Measurements from ENCODE around the gene NDUFAB1.

Gene NDUFAB1

GRCh38 chr16:23579371-23579770, 16.7 kb downstream of the NDUFAB1 start:
- peaks cover 25% of the 10 kb centered on the region for H3K36me3 ChIP-seq (ENCODE audit: control insufficient read depth, insufficient read depth, low read length)
- no peak overlapping the region for H3K9ac ChIP-seq (ENCODE audit: low read length)
- no peak overlapping the region for H3K27ac ChIP-seq (ENCODE audit: low read depth, low read length)
- H3K4me3 ChIP-seq (ENCODE audit: low read length): no peak overlapping the region
- H3K4me1 ChIP-seq (ENCODE audit: control insufficient read depth, insufficient read depth, low read length): no peaks in the 10 kb centered on the region
- no peaks in the 10 kb centered on the region for H3K27me3 ChIP-seq (ENCODE audit: control insufficient read depth, insufficient read depth, low read length)

- no peak overlapping the region for H3K4me3 ChIP-seq (ENCODE audit: low read length)
- no peaks in the 10 kb centered on the region for H3K4me1 ChIP-seq (ENCODE audit: control insufficient read depth, insufficient read depth, low read length)
- no peak overlapping the region for H3K27ac ChIP-seq (ENCODE audit: low read depth, low read length)
- H3K36me3 ChIP-seq (ENCODE audit: control insufficient read depth, insufficient read depth, low read length): peaks cover 22% of the 10 kb centered on the region
- no peak overlapping the region for H3K9ac ChIP-seq (ENCODE audit: low read length)
- no peaks in the 10 kb centered on the region for H3K27me3 ChIP-seq (ENCODE audit: control insufficient read depth, insufficient read depth, low read length)
Measured at GRCh38 chr16:23578101-23578830, 17.9 kb downstream of the NDUFAB1 start.

GRCh38 chr16:23577493-23577892, 18.6 kb downstream of the NDUFAB1 start:
- Histone ChIP-seq H3K4me3 (ENCODE audit: low read length) (no peak overlapping the region), H3K27me3 (ENCODE audit: control insufficient read depth, insufficient read depth, low read length) (no peaks in the 10 kb centered on the region), H3K9ac (ENCODE audit: low read length) (no peak overlapping the region), H3K4me1 (ENCODE audit: control insufficient read depth, insufficient read depth, low read length) (no peaks in the 10 kb centered on the region), H3K27ac (ENCODE audit: low read depth, low read length) (peak overlapping the region; percentile 31), H3K36me3 (ENCODE audit: control insufficient read depth, insufficient read depth, low read length) (peaks cover 22% of the 10 kb centered on the region)

GRCh38 chr16:23575834-23576233, 20.3 kb downstream of the NDUFAB1 start:
- H3K27ac ChIP-seq (ENCODE audit: low read depth, low read length): no peak overlapping the region
- no peaks in the 10 kb centered on the region for H3K4me1 ChIP-seq (ENCODE audit: control insufficient read depth, insufficient read depth, low read length)
- no peak overlapping the region for H3K4me3 ChIP-seq (ENCODE audit: low read length)
- peaks cover 20% of the 10 kb centered on the region for H3K36me3 ChIP-seq (ENCODE audit: control insufficient read depth, insufficient read depth, low read length)
- no peaks in the 10 kb centered on the region for H3K27me3 ChIP-seq (ENCODE audit: control insufficient read depth, insufficient read depth, low read length)
- no peak overlapping the region for H3K9ac ChIP-seq (ENCODE audit: low read length)

GRCh38 chr16:23573817-23574216, 22.3 kb downstream of the NDUFAB1 start:
- peaks cover 12% of the 10 kb centered on the region for H3K36me3 ChIP-seq (ENCODE audit: control insufficient read depth, insufficient read depth, low read length)
- H3K27ac ChIP-seq (ENCODE audit: low read depth, low read length): no peak overlapping the region
- no peak overlapping the region for H3K4me3 ChIP-seq (ENCODE audit: low read length)
- no peaks in the 10 kb centered on the region for H3K4me1 ChIP-seq (ENCODE audit: control insufficient read depth, insufficient read depth, low read length)
- H3K9ac ChIP-seq (ENCODE audit: low read length): no peak overlapping the region
- H3K27me3 ChIP-seq (ENCODE audit: control insufficient read depth, insufficient read depth, low read length): no peaks in the 10 kb centered on the region

GRCh38 chr16:23572394-23572793, 23.7 kb downstream of the NDUFAB1 start:
- no peaks in the 10 kb centered on the region for H3K27me3 ChIP-seq (ENCODE audit: control insufficient read depth, insufficient read depth, low read length)
- no peaks in the 10 kb centered on the region for H3K4me1 ChIP-seq (ENCODE audit: control insufficient read depth, insufficient read depth, low read length)
- H3K27ac ChIP-seq (ENCODE audit: low read depth, low read length): no peak overlapping the region
- H3K4me3 ChIP-seq (ENCODE audit: low read length): no peak overlapping the region
- no peak overlapping the region for H3K9ac ChIP-seq (ENCODE audit: low read length)
- peaks cover 6% of the 10 kb centered on the region for H3K36me3 ChIP-seq (ENCODE audit: control insufficient read depth, insufficient read depth, low read length)

GRCh38 chr16:23571895-23572294, 24.2 kb downstream of the NDUFAB1 start:
- H3K4me3 ChIP-seq (ENCODE audit: low read length): no peak overlapping the region
- H3K9ac ChIP-seq (ENCODE audit: low read length): no peak overlapping the region
- no peaks in the 10 kb centered on the region for H3K27me3 ChIP-seq (ENCODE audit: control insufficient read depth, insufficient read depth, low read length)
- peaks cover 7% of the 10 kb centered on the region for H3K36me3 ChIP-seq (ENCODE audit: control insufficient read depth, insufficient read depth, low read length)
- H3K27ac ChIP-seq (ENCODE audit: low read depth, low read length): no peak overlapping the region
- H3K4me1 ChIP-seq (ENCODE audit: control insufficient read depth, insufficient read depth, low read length): no peaks in the 10 kb centered on the region

- Histone ChIP-seq H3K4me1 (ENCODE audit: control insufficient read depth, insufficient read depth, low read length) (no peaks in the 10 kb centered on the region), H3K27me3 (ENCODE audit: control insufficient read depth, insufficient read depth, low read length) (no peaks in the 10 kb centered on the region), H3K27ac (ENCODE audit: low read depth, low read length) (no peak overlapping the region), H3K36me3 (ENCODE audit: control insufficient read depth, insufficient read depth, low read length) (peaks cover 7% of the 10 kb centered on the region), H3K9ac (ENCODE audit: low read length) (no peak overlapping the region), H3K4me3 (ENCODE audit: low read length) (no peak overlapping the region)
Measured at GRCh38 chr16:23570992-23571632, 25.0 kb downstream of the NDUFAB1 start.

GRCh38 chr16:23567602-23568001, 28.5 kb downstream of the NDUFAB1 start:
- Histone ChIP-seq H3K27ac (ENCODE audit: low read depth, low read length) (no peak overlapping the region), H3K4me3 (ENCODE audit: low read length) (no peak overlapping the region), H3K9ac (ENCODE audit: low read length) (no peak overlapping the region), H3K36me3 (ENCODE audit: control insufficient read depth, insufficient read depth, low read length) (peaks cover 31% of the 10 kb centered on the region), H3K27me3 (ENCODE audit: control insufficient read depth, insufficient read depth, low read length) (no peaks in the 10 kb centered on the region), H3K4me1 (ENCODE audit: control insufficient read depth, insufficient read depth, low read length) (no peaks in the 10 kb centered on the region)

GRCh38 chr16:23566724-23567123, 29.4 kb downstream of the NDUFAB1 start:
- no peak overlapping the region for H3K9ac ChIP-seq (ENCODE audit: low read length)
- no peaks in the 10 kb centered on the region for H3K4me1 ChIP-seq (ENCODE audit: control insufficient read depth, insufficient read depth, low read length)
- H3K36me3 ChIP-seq (ENCODE audit: control insufficient read depth, insufficient read depth, low read length): peaks cover 38% of the 10 kb centered on the region
- no peak overlapping the region for H3K4me3 ChIP-seq (ENCODE audit: low read length)
- no peak overlapping the region for H3K27ac ChIP-seq (ENCODE audit: low read depth, low read length)
- no peaks in the 10 kb centered on the region for H3K27me3 ChIP-seq (ENCODE audit: control insufficient read depth, insufficient read depth, low read length)

- H3K4me3 ChIP-seq (ENCODE audit: low read length): no peak overlapping the region
- peaks cover 42% of the 10 kb centered on the region for H3K36me3 ChIP-seq (ENCODE audit: control insufficient read depth, insufficient read depth, low read length)
Measured at GRCh38 chr16:23564575-23565363, 31.3 kb downstream of the NDUFAB1 start.

GRCh38 chr16:23563186-23563585, 32.9 kb downstream of the NDUFAB1 start:
- H3K27ac ChIP-seq (ENCODE audit: low read depth, low read length): no peak overlapping the region
- H3K9ac ChIP-seq (ENCODE audit: low read length): no peak overlapping the region
- no peak overlapping the region for H3K4me3 ChIP-seq (ENCODE audit: low read length)
- peaks cover 50% of the 10 kb centered on the region for H3K36me3 ChIP-seq (ENCODE audit: control insufficient read depth, insufficient read depth, low read length)
- peaks cover 13% of the 10 kb centered on the region for H3K4me1 ChIP-seq (ENCODE audit: control insufficient read depth, insufficient read depth, low read length)
- no peaks in the 10 kb centered on the region for H3K27me3 ChIP-seq (ENCODE audit: control insufficient read depth, insufficient read depth, low read length)

More at GRCh38 chr16:23564575-23565363, 31.3 kb downstream of the NDUFAB1 start:
- Histone ChIP-seq H3K4me1 (ENCODE audit: control insufficient read depth, insufficient read depth, low read length) (no peaks in the 10 kb centered on the region), H3K27me3 (ENCODE audit: control insufficient read depth, insufficient read depth, low read length) (no peaks in the 10 kb centered on the region), H3K27ac (ENCODE audit: low read depth, low read length) (no peak overlapping the region), H3K9ac (ENCODE audit: low read length) (no peak overlapping the region)
